Measurements from ENCODE around the gene WDR62.
A peak's percentile ranks its signal among the peaks of the same experiment; 100 is the strongest.

The WDR62 gene

GRCh38 chr19:36081894-36082293 is 27.2 kb downstream of the WDR62 start:
- DNase-seq = no peak

DNA sequence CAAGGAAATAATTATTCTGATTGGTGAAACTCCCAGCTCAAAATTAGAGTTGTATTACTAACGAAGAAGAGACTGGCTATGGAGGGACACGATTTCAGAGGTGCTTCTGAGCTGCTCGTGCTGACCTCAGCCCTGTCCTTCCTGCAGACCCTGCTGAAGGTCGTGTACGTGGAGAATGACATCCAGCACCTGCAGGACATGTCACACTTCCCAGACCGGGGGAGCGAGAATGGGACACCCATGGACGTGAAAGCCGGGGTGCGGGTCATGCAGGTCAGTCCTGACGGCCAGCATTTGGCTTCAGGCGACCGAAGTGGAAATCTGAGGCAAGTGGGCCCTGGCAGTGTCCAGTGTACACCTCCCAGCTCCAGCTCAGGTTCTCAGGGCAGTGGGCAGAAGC is 28.2 kb downstream of the WDR62 start:
- no peak for DNase-seq

GRCh38 chr19:36084231-36085009 is 29.7 kb downstream of the WDR62 start:
- no peak for DNase-seq

GRCh38 chr19:36086326-36086725 is 31.6 kb downstream of the WDR62 start:
- DNase-seq = no peak

DNA sequence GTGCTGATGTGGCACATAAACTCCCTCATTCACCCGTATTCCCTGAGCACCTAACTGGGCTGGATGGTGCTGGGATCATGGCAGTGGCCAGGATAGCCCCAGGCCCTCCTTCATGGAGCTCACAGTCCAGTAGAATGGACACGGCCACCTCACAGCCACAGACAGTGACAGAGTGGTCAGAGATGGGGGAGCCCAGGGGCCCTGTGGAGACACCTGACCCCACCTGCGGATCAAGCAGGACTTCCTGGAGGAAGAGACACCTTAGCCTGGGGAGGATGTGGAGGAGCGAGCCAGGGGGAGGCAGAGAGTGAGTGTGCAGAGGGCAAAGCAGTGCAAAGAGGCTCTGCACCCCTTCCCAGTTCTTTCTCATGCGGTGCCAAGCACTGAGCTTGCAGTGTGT is 35.1 kb downstream of the WDR62 start:
- no peak for DNase-seq

- DNase-seq = no peak
Observed at GRCh38 chr19:36090910-36091695, 36.4 kb downstream of the WDR62 start.

DNA sequence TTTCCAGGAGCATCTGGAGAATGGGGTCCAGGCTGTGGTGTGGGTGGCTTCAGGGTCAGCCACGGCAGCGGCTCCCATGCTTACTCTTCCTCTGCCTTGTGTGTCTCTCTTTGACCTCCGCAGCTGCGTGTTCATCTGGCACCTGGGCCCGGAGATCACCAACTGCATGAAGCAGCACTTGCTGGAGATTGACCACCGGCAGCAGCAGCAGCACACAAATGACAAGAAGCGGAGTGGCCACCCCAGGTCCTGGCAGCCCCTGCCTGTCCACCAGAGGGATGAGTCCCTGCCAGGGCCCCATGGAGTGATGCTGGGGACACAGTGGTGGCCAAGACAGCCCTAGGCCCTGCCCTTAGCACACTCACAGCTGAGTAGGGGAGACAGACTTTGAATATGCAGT is 37.9 kb downstream of the WDR62 start:
- DNase-seq = no peak

DNA sequence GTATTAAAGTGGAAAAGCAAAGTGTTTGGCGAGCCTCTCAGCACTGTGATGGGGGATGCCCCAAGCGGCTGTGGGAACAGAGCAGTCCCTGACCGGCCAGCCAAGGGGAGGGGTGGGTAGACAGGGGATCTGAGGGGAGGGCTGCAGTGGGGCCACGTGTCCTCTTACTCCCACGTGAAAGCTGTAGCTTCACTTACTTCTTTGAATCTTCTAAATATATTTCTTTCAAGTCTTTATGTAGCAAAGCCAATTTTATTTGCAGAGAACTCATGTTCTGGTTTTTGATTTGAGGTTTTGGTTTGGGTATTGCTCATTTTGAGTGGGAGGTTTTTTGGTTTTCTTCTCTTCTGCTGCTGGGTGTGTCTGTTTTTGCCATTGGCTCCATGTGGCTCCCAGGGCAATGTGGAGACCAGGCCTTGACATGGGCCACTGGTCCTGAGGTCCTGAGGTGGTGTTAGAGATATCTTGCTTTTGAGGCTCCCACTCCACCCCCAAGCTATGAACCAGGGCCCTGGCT is 38.5 kb downstream of the WDR62 start:
- DNase-seq = peak in 1 of 2 donors; percentile 7

DNA sequence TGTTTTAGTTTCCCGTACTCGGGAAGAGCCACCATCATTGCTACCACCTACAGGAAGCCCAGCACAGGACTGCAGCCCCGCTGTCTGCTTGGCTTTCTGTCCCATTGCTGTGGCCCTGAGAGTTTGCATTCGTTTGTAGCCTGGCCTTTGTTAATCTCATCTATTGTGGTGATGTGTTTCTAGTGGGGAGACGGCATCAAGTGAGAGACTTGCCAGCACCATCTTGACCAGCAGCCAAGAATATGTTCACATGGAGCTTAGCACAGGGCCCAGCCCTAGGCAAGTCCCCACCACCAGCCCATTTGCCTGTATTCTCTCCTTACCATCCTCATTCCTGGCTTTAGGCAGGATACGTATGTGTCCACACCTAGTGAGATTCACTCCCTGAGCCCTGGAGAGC is 39.0 kb downstream of the WDR62 start:
- no peak for DNase-seq

- DNase-seq = no peak
Observed at GRCh38 chr19:36097036-36097435, 42.3 kb downstream of the WDR62 start.

DNA sequence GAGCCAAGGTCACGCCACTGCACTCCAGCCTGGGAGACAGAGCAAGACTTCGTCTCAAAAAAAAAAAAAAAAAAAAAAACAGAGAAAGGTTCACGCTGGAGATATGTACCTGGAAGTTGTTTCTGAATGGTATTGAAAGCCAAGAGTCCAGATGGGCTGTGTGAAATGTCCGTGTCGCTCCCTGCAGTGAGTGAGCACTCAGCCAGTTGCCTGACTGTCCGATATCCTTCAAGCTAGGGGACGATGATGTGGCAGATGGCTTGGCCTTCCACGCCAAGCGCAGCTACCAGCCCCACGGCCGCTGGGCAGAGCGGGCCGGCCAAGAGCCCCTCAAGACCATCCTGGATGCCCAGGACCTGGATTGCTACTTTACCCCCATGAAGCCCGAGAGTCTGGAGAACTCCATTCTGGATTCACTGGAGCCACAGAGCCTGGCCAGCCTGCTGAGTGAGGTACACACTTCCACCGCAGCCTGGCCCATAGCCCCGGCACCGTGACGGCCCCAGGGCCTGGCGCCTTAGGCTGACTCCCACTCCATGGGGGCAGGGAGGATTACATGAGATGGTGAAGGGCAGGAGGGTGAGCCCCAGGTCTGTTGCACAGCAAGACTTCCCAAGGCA is 44.6 kb downstream of the WDR62 start:
- DNase-seq = no peak

GRCh38 chr19:36100476-36100875 is 45.8 kb downstream of the WDR62 start:
- DNase-seq = no peak

GRCh38 chr19:36101550-36102327 is 47.0 kb downstream of the WDR62 start:
- no peak for DNase-seq

DNA sequence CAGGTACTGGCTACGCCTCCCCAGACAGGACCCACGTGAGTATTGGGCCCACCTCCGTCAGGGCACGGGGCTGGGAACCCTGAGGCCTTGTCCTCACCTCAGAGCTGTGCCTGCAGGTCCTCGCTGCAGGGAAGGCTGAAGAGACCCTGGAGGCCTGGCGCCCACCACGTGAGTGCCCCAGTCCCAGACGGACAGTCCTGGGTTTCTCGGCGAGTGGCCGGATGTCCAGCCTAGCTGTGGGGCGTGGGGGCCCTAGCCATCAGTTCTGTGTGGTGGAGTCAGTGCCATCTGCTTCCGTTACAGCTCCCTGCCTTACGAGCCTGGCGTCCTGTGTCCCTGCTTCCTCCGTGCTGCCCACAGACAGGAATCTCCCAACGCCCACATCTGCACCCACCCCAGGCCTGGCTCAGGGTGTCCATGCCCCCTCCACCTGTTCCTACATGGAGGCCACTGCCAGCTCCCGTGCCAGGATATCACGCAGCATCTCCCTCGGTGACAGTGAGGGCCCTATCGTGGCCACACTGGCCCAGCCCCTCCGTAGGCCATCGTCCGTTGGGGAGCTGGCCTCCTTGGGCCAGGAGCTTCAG is 48.4 kb downstream of the WDR62 start:
- no peak for DNase-seq

DNA sequence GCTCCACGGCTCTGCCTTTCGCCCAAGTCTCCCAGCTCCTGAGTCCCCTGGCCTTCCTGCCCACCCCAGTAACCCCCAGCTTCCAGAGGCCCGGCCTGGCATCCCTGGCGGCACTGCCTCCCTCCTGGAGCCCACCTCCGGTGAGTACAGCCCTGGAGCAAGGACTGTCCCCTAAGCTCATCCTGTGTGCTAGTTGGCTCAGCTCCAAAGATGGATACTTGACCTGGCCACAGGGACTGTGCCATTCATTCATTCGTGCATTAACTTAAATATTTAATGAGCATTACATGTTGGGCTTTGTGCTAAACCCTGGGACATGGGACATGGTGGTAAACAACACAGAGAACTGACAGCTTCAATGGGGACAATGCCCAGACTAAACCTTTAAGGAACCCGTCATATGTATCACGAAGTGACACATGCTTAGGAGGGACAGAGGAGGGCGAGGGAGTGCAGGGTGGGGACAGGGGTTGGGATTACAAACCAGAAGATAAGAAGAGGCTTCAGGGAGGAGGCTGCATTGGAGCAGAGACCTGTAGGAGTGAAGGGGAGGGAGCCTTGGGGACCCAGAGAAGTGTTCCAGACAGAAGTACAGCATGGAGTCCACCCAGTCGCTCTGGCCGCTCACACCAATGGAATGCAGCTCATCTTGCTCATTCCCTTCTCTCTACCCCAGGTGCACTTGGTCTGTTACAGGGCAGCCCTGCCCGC is 49.3 kb downstream of the WDR62 start:
- DNase-seq = no peak

DNA sequence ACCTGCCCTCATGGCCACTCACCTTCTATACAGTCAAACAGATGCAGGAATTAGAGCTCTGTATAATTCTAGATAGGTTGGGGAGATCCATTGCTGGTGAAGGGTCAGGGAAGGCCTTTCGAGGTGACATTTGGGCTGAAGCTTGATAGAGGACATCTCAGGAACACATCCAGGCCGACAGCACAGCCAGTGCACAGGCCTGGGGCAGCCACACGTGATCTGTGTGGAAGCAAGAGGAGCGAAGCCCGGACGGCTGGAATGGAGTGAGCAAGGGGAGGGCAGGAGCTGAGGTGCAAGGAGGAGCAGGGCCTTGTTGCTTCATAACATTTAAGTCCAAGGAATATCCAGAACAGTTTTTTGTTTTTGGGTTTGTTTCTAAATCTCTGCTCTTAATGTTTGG is 51.7 kb downstream of the WDR62 start:
- DNase-seq = no peak

GRCh38 chr19:36106991-36107390 is 52.3 kb downstream of the WDR62 start:
- DNase-seq = no peak

DNA sequence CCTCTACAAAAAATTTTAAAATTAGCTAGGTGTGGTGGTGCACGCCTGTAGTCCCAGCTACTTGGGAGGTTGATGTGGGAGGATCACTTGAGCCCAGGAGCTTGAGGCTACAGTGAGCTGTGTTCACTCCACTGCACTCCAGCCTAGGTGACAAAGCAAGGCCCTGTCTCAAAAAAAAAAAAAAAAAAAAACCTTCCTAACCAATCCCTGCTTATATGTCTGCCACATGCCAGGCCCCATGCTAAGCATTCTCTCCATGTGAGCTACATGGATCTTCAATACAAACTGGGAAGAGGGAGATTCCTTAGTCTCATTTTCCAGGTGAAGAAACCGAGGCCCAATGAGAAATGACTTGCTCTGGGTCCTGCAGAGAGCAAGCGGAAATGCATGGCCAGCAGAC is 54.0 kb downstream of the WDR62 start:
- no peak for DNase-seq

DNA sequence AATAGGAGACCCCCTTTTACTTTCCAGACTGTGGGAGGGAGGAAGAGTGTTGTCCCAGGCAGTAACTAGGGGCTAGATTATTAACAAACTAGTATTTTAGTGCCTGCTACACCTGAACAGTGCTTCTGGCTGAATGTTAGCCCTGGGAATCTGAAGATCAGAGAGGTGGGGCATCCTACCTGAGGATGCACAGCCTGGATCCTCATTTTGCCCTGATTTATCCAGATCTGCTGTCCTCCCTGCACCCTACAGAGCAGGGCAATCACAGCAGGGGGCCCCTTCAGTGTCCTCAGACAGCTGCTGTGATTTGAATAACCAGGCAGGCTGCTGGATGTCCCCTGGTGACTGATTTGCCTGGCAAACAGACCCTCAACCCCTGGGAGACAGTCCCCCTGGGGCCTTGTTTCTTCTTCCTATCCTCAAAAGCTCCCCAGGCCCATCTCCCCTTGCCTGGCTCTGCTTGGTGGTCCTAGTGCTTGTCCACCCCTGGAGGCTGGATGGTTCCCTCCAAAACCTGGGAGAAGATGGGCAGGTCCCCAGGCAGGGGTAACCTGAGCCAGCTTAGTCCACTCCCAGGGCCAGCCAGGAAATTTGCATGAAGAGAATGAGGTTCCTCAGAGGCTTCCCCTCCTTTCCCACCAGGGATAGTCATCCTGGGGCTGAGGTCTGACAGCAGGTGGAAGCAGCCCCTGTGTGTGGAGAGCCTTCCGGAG is 55.9 kb downstream of the WDR62 start, which contains the start of gene OVOL3:
Gene OVOL3, plus strand, starts transcription at position 657 of the 713 bp plus-strand sequence. CDS start 60 bp downstream, outside the sequence.
- DNase-seq = no peak

DNA sequence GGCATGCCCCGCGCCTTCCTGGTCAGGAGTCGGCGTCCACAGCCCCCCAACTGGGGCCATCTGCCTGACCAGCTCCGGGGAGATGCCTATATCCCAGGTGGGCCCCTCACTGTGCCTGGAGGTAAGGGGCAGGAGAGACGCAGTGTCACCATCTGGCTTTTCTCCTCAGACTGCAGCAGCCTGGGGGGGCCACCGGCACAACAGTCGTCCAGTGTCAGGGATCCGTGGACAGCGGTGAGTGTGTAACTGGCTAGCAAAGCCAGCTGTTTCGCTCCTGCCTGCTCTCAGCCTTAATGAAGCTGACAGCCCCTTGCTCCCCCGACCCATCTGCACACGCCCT is 56.5 kb downstream of the WDR62 start:
- DNase-seq = no peak

DNA sequence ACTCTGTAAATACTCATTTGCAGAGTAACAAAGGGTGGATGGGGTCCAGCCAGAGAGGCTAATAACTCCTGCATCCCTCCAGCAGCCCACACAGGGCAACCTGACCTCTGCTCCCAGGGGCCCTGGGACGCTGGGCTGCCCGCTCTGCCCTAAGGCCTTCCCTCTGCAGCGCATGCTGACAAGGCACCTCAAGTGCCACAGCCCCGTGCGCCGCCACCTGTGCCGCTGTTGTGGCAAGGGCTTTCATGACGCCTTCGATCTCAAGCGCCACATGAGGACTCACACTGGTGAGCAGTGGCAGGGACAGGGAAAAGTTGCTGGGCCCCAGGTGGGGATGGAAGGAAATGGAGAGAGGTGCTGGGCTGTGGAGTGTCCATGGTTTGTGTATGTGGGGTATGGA is 58.0 kb downstream of the WDR62 start:
- no peak for DNase-seq

Data from stimulated activated CD4-positive, alpha-beta T cell treated with anti-CD3 and anti-CD28 coated beads, Interleukin-2, amount 100 ng/mL, for 48 hours (primary cell).